ENCODE data around the gene TBC1D22A.

- TF ChIP-seq ZNF70 (CRISPR knock-in tag; IDR thresholded peaks at IDR 0.05) = no peak
- no peak for TF ChIP-seq TOX (CRISPR knock-in tag; IDR thresholded peaks at IDR 0.05; ENCODE audit: borderline replicate concordance)
- TF ChIP-seq ZNF565 (CRISPR knock-in tag; conservative IDR thresholded peaks at IDR 0.05; ENCODE audit: low read depth) = no peak
- TF ChIP-seq ZFP3 (CRISPR knock-in tag; IDR thresholded peaks at IDR 0.05) = no peak
- TF ChIP-seq, protein P1, sequence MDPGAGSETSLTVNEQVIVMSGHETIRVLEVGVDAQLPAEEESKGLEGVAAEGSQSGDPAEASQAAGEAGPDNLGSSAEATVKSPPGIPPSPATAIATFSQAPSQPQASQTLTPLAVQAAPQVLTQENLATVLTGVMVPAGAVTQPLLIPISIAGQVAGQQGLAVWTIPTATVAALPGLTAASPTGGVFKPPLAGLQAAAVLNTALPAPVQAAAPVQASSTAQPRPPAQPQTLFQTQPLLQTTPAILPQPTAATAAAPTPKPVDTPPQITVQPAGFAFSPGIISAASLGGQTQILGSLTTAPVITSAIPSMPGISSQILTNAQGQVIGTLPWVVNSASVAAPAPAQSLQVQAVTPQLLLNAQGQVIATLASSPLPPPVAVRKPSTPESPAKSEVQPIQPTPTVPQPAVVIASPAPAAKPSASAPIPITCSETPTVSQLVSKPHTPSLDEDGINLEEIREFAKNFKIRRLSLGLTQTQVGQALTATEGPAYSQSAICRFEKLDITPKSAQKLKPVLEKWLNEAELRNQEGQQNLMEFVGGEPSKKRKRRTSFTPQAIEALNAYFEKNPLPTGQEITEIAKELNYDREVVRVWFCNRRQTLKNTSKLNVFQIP (CRISPR knock-in tag; IDR thresholded peaks at IDR 0.05; ENCODE audit: borderline replicate concordance, low read depth) = no peak
- TF ChIP-seq SNAI2 (CRISPR knock-in tag; IDR thresholded peaks at IDR 0.05) = no peak
- no peak for TF ChIP-seq ESRRG (CRISPR knock-in tag; IDR thresholded peaks at IDR 0.05)
- TF ChIP-seq, protein P2, sequence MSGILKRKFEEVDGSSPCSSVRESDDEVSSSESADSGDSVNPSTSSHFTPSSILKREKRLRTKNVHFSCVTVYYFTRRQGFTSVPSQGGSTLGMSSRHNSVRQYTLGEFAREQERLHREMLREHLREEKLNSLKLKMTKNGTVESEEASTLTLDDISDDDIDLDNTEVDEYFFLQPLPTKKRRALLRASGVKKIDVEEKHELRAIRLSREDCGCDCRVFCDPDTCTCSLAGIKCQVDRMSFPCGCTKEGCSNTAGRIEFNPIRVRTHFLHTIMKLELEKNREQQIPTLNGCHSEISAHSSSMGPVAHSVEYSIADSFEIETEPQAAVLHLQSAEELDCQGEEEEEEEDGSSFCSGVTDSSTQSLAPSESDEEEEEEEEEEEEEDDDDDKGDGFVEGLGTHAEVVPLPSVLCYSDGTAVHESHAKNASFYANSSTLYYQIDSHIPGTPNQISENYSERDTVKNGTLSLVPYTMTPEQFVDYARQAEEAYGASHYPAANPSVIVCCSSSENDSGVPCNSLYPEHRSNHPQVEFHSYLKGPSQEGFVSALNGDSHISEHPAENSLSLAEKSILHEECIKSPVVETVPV (CRISPR knock-in tag; IDR thresholded peaks at IDR 0.05) = no peak
These were observed 297.3 kb downstream of the TBC1D22A start for GRCh38 chr22:47059701-47060161.
